DMS153 treated with DMSO at 0.1 percent for 48 hours (cell line): ENCODE measurements around the gene LRTM2.

Experiments used
- DNase-seq: peaks from one replicate; lab custom pipeline; 2025; ENCODE audit not compliant: unreplicated experiment; lab: John Stamatoyannopoulos, UW

Gene LRTM2

GRCh38 chr12:1797991-1798640 is 22.2 kb upstream of the LRTM2 start:
- no peak for DNase-seq

- DNase-seq: no peak
Observed at GRCh38 chr12:1798641-1799020, 21.7 kb upstream of the LRTM2 start.

- no peak for DNase-seq
Observed at GRCh38 chr12:1799051-1799881, 21.1 kb upstream of the LRTM2 start.

GRCh38 chr12:1799882-1800400 is 20.4 kb upstream of the LRTM2 start:
- DNase-seq: no peak

- no peak for DNase-seq
Observed at GRCh38 chr12:1800401-1801302, 19.7 kb upstream of the LRTM2 start.

- no peak for DNase-seq
Observed at GRCh38 chr12:1801303-1801975, 18.9 kb upstream of the LRTM2 start.

GRCh38 chr12:1803736-1804135 is 16.6 kb upstream of the LRTM2 start:
- DNase-seq: no peak

- DNase-seq: peak; percentile 86
Observed at GRCh38 chr12:1804545-1805332, 15.6 kb upstream of the LRTM2 start.

- no peak for DNase-seq
Observed at GRCh38 chr12:1805441-1806081, 14.8 kb upstream of the LRTM2 start.

- DNase-seq: no peak
Observed at GRCh38 chr12:1806301-1807086, 13.9 kb upstream of the LRTM2 start.

GRCh38 chr12:1807087-1807860 is 13.1 kb upstream of the LRTM2 start:
- no peak for DNase-seq

GRCh38 chr12:1808036-1808797 is 12.1 kb upstream of the LRTM2 start:
- no peak for DNase-seq

- no peak for DNase-seq
Observed at GRCh38 chr12:1808798-1809480, 11.4 kb upstream of the LRTM2 start.

GRCh38 chr12:1809591-1810190 is 10.7 kb upstream of the LRTM2 start:
- no peak for DNase-seq

GRCh38 chr12:1810201-1810930 is 10.0 kb upstream of the LRTM2 start:
- no peak for DNase-seq

GRCh38 chr12:1810931-1811280 is 9.5 kb upstream of the LRTM2 start:
- no peak for DNase-seq
